ENCODE data around the gene TFAP2E.

DNA sequence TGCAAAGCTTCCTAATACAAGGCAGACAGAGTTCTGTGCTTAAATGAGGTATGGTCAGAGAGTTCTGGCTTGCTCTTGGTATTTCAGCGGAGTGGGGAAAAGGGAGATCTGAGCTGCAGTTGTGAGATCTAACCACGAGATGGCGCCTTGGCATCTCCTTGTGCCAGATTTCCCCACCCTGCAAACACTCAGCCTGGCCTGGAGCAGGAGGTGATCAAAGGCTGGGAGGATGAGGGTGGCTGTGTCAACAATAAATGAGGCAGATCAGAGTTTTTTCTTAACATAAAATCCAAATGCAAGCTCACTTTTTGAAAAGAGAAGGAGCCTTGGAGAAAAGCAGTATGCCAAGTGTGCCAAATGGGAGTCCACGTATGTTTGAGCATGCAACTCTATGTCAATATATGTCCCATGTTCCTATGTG lies 4.1 kb upstream of the TFAP2E start:
- no peak for TF ChIP-seq EP300 (IDR thresholded peaks at IDR 0.05; ENCODE audit: borderline replicate concordance)
- TF ChIP-seq TCF12 (IDR thresholded peaks at IDR 0.05; ENCODE audit: low read depth), result no peak
- no peak for TF ChIP-seq YY1 (IDR thresholded peaks at IDR 0.05; ENCODE audit: low read depth)
- no peak for TF ChIP-seq CREB1 (IDR thresholded peaks at IDR 0.05; ENCODE audit: low read depth)
- TF ChIP-seq, protein P1, sequence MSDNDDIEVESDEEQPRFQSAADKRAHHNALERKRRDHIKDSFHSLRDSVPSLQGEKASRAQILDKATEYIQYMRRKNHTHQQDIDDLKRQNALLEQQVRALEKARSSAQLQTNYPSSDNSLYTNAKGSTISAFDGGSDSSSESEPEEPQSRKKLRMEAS (IDR thresholded peaks at IDR 0.05), result no peak
- TF ChIP-seq RAD21 (IDR thresholded peaks at IDR 0.05; ENCODE audit: low read depth), result peak; percentile 92
- no peak for TF ChIP-seq REST (IDR thresholded peaks at IDR 0.05; ENCODE audit: low read depth)
- TF ChIP-seq TAF1 (IDR thresholded peaks at IDR 0.05; ENCODE audit: low read depth), result no peak
- TF ChIP-seq ZBTB7A (IDR thresholded peaks at IDR 0.05; ENCODE audit: low read depth), result no peak
- TF ChIP-seq EGR1 (IDR thresholded peaks at IDR 0.05), result no peak
- TF ChIP-seq TEAD4 (IDR thresholded peaks at IDR 0.05), result peak; percentile 24; the same call in 1 of the 2 replicates
- no peak for TF ChIP-seq CEBPB (IDR thresholded peaks at IDR 0.05)
- no peak for TF ChIP-seq FOXM1 (IDR thresholded peaks at IDR 0.05; ENCODE audit: borderline replicate concordance, low read depth)

Measured in Ishikawa (cell line).